HUES6 (cell line): ENCODE results near the gene BLVRB.
"Not testable (repeated sequence)": the region's sequence is repeated elsewhere in the genome, so short reads cannot be mapped to it uniquely, and the experiment has no call there.

ENCODE experiments used
- H3K27ac ChIP-seq: 2 replicates; pipeline ENCODE4 v1.7.0; 2013; ENCODE audit warnings: low read depth, mild to moderate bottlenecking, low read length, inconsistent platforms
- H3K27me3 ChIP-seq: 2 replicates; pipeline ENCODE4 v1.6.1; 2013; ENCODE audit warnings: low read length; ENCODE audit not compliant: control insufficient read depth, insufficient read depth
- H3K36me3 ChIP-seq: 2 replicates; pipeline ENCODE4 v1.6.1; 2013; ENCODE audit warnings: low read length; ENCODE audit not compliant: control insufficient read depth, insufficient read depth
- H3K4me1 ChIP-seq: 2 replicates; pipeline ENCODE4 v1.6.1; 2013; ENCODE audit warnings: low read length; ENCODE audit not compliant: control insufficient read depth, insufficient read depth
- H3K4me3 ChIP-seq: 2 replicates; pipeline ENCODE4 v1.5.1; 2013; ENCODE audit warnings: low read depth, low read length
- H3K9ac ChIP-seq: one replicate; pipeline ENCODE4 v1.6.1; 2013; ENCODE audit warnings: mild to moderate bottlenecking, low read length
- H3K9me3 ChIP-seq: 2 replicates; pipeline ENCODE4 v1.6.1; 2013; ENCODE audit warnings: low read depth, low read length; ENCODE audit not compliant: control insufficient read depth, insufficient read depth

The BLVRB gene

GRCh38 chr19:40432760-40433159 lies 32.8 kb downstream of the BLVRB start:
- H3K4me3 ChIP-seq, H3K27me3 ChIP-seq, H3K9me3 ChIP-seq, H3K36me3 ChIP-seq: not testable (repeated sequence)
- H3K9ac ChIP-seq: peak overlapping the region; percentile 83
- H3K27ac ChIP-seq: peak overlapping the region; percentile 83
- H3K4me1 ChIP-seq: peaks cover 15% of the 10 kb centered on the region

- Histone ChIP-seq H3K36me3 (no peaks in the 10 kb centered on the region), H3K9ac (no peak overlapping the region), H3K27me3 (no peaks in the 10 kb centered on the region), H3K27ac (no peak overlapping the region), H3K4me1 (peaks cover 15% of the 10 kb centered on the region), H3K4me3 (no peak overlapping the region), H3K9me3 (no peaks in the 10 kb centered on the region)
Observed at GRCh38 chr19:40431698-40432097, 33.8 kb downstream of the BLVRB start.

- H3K4me1 ChIP-seq: peaks cover 15% of the 10 kb centered on the region
- not testable (repeated sequence) for H3K27me3 ChIP-seq, H3K9me3 ChIP-seq, H3K4me3 ChIP-seq, H3K36me3 ChIP-seq, H3K27ac ChIP-seq, H3K9ac ChIP-seq
Observed at GRCh38 chr19:40430242-40430641, 35.3 kb downstream of the BLVRB start.

- H3K9me3 ChIP-seq, H3K4me3 ChIP-seq, H3K36me3 ChIP-seq, H3K9ac ChIP-seq, H3K27ac ChIP-seq, H3K27me3 ChIP-seq: not testable (repeated sequence)
- H3K4me1 ChIP-seq: peaks cover 13% of the 10 kb centered on the region
Observed at GRCh38 chr19:40428197-40428596, 37.3 kb downstream of the BLVRB start.

- Histone ChIP-seq H3K4me1 (peaks cover 5% of the 10 kb centered on the region; the same call in 1 of the 2 replicates), H3K27ac (peak within 1 kb of the TSS; percentile 84; the same call in 1 of the 2 replicates), H3K27me3 (no peaks in the 10 kb centered on the region), H3K9me3 (no peaks in the 10 kb centered on the region), H3K4me3 (peak within 1 kb of the TSS; percentile 70), H3K36me3 (peaks cover 12% of the 10 kb centered on the region), H3K9ac (peak within 1 kb of the TSS; percentile 91)
Observed at GRCh38 chr19:40425450-40426287, 39.9 kb downstream of the BLVRB start, which contains the start of gene SERTAD1. SERTAD1 (minus strand) TSS chr19:40425992; CDS start chr19:40423546, 2,446 bp downstream.

- H3K27ac ChIP-seq: peak overlapping the region; percentile 84; the same call in 1 of the 2 replicates
- no peaks in the 10 kb centered on the region for H3K27me3 ChIP-seq
- H3K4me3 ChIP-seq: peak overlapping the region; percentile 70
- H3K4me1 ChIP-seq: peaks cover 5% of the 10 kb centered on the region; the same call in 1 of the 2 replicates
- H3K36me3 ChIP-seq: peaks cover 12% of the 10 kb centered on the region
- peak overlapping the region; percentile 91 for H3K9ac ChIP-seq
- no peaks in the 10 kb centered on the region for H3K9me3 ChIP-seq
Observed at GRCh38 chr19:40424637-40425449, 40.7 kb downstream of the BLVRB start.

- Histone ChIP-seq H3K27ac (no peak overlapping the region), H3K9ac (no peak overlapping the region), H3K4me3 (no peak overlapping the region)
Observed at GRCh38 chr19:40423938-40424337, 41.6 kb downstream of the BLVRB start.

GRCh38 chr19:40422748-40423566 lies 42.6 kb downstream of the BLVRB start:
- peaks cover 5% of the 10 kb centered on the region; the same call in 1 of the 2 replicates for H3K4me1 ChIP-seq
- H3K4me3 ChIP-seq: no peak overlapping the region
- no peak overlapping the region for H3K9ac ChIP-seq
- H3K27me3 ChIP-seq: no peaks in the 10 kb centered on the region
- H3K27ac ChIP-seq: no peak overlapping the region
- peaks cover 12% of the 10 kb centered on the region for H3K36me3 ChIP-seq
- H3K9me3 ChIP-seq: no peaks in the 10 kb centered on the region

More at GRCh38 chr19:40423938-40424337, 41.6 kb downstream of the BLVRB start:
- Histone ChIP-seq H3K4me1 (peaks cover 5% of the 10 kb centered on the region; the same call in 1 of the 2 replicates), H3K9me3 (no peaks in the 10 kb centered on the region), H3K27me3 (no peaks in the 10 kb centered on the region), H3K36me3 (peaks cover 12% of the 10 kb centered on the region)

- no peaks in the 10 kb centered on the region for H3K27me3 ChIP-seq
- no peaks in the 10 kb centered on the region for H3K9me3 ChIP-seq
- H3K27ac ChIP-seq: no peak overlapping the region; the same call in 1 of the 2 replicates
- no peak overlapping the region for H3K9ac ChIP-seq
- H3K36me3 ChIP-seq: peaks cover 12% of the 10 kb centered on the region
- peaks cover 11% of the 10 kb centered on the region; the same call in 1 of the 2 replicates for H3K4me1 ChIP-seq
- H3K4me3 ChIP-seq: no peak overlapping the region
Observed at GRCh38 chr19:40421993-40422747, 43.4 kb downstream of the BLVRB start.
